ENCODE data around the gene PHLDB2.

Gene PHLDB2

GRCh38 chr3:111948786-111949185, 89.7 kb downstream of the PHLDB2 start:
- Mint-ChIP-seq H3K27ac (no peak overlapping the region), H3K4me1 (no peaks in the 10 kb centered on the region), H3K9me3 (no peaks in the 10 kb centered on the region), H3K4me3 (no peak overlapping the region), H3K36me3 (peaks cover 9% of the 10 kb centered on the region)
- ATAC-seq (no peak), DNase-seq (ENCODE audit: low spot score in 2 of 2) (no peak)

GRCh38 chr3:111949712-111950111, 90.6 kb downstream of the PHLDB2 start:
- Mint-ChIP-seq H3K4me3 (no peak overlapping the region), H3K9me3 (no peaks in the 10 kb centered on the region), H3K27ac (no peak overlapping the region), H3K4me1 (no peaks in the 10 kb centered on the region), H3K36me3 (peaks cover 9% of the 10 kb centered on the region)
- ATAC-seq (no peak), DNase-seq (ENCODE audit: low spot score in 2 of 2) (no peak)

GRCh38 chr3:111951032-111951431, 92.0 kb downstream of the PHLDB2 start:
- Mint-ChIP-seq H3K4me1 (no peaks in the 10 kb centered on the region), H3K27ac (no peak overlapping the region), H3K4me3 (no peak overlapping the region), H3K36me3 (peaks cover 9% of the 10 kb centered on the region), H3K9me3 (no peaks in the 10 kb centered on the region)
- no peak for DNase-seq (ENCODE audit: low spot score in 2 of 2)
- ATAC-seq = no peak

GRCh38 chr3:111952086-111952485, 93.0 kb downstream of the PHLDB2 start:
- Mint-ChIP-seq H3K4me1 (no peaks in the 10 kb centered on the region), H3K9me3 (no peaks in the 10 kb centered on the region), H3K4me3 (no peak overlapping the region), H3K36me3 (peaks cover 9% of the 10 kb centered on the region), H3K27ac (no peak overlapping the region)
- DNase-seq (ENCODE audit: low spot score in 2 of 2) (no peak), ATAC-seq (no peak)

- no peaks in the 10 kb centered on the region for H3K4me1 Mint-ChIP-seq
- no peak for ATAC-seq
- no peaks in the 10 kb centered on the region for H3K9me3 Mint-ChIP-seq
- DNase-seq (ENCODE audit: low spot score in 2 of 2) = no peak
- H3K4me3 Mint-ChIP-seq = no peak overlapping the region
- H3K36me3 Mint-ChIP-seq = peaks cover 9% of the 10 kb centered on the region
- H3K27ac Mint-ChIP-seq = no peak overlapping the region
Measured at GRCh38 chr3:111952866-111953450, 93.9 kb downstream of the PHLDB2 start.

- H3K36me3 Mint-ChIP-seq = peaks cover 5% of the 10 kb centered on the region
- ATAC-seq (no peak), DNase-seq (ENCODE audit: low spot score in 2 of 2) (no peak)
- H3K27ac Mint-ChIP-seq = no peak overlapping the region
- no peak overlapping the region for H3K4me3 Mint-ChIP-seq
- H3K4me1 Mint-ChIP-seq = no peaks in the 10 kb centered on the region
- no peaks in the 10 kb centered on the region for H3K9me3 Mint-ChIP-seq
Measured at GRCh38 chr3:111954228-111954990, 95.3 kb downstream of the PHLDB2 start.

GRCh38 chr3:111955876-111956275, 96.8 kb downstream of the PHLDB2 start:
- Mint-ChIP-seq H3K4me1 (no peaks in the 10 kb centered on the region), H3K27ac (no peak overlapping the region), H3K9me3 (no peaks in the 10 kb centered on the region), H3K4me3 (no peak overlapping the region), H3K36me3 (peaks cover 5% of the 10 kb centered on the region)
- DNase-seq (ENCODE audit: low spot score in 2 of 2) = no peak
- ATAC-seq = no peak

- peaks cover 5% of the 10 kb centered on the region for H3K36me3 Mint-ChIP-seq
- no peaks in the 10 kb centered on the region for H3K4me1 Mint-ChIP-seq
- DNase-seq (ENCODE audit: low spot score in 2 of 2) = no peak
- no peak overlapping the region for H3K4me3 Mint-ChIP-seq
- no peak overlapping the region for H3K27ac Mint-ChIP-seq
- ATAC-seq = no peak
- no peaks in the 10 kb centered on the region for H3K9me3 Mint-ChIP-seq
Measured at GRCh38 chr3:111956449-111956848, 97.4 kb downstream of the PHLDB2 start.

- DNase-seq (ENCODE audit: low spot score in 2 of 2) = no peak
- Mint-ChIP-seq H3K4me1 (no peaks in the 10 kb centered on the region), H3K9me3 (no peaks in the 10 kb centered on the region), H3K27ac (no peak overlapping the region), H3K4me3 (no peak overlapping the region), H3K36me3 (peaks cover 3% of the 10 kb centered on the region)
- no peak for ATAC-seq
Measured at GRCh38 chr3:111956995-111957734, 98.1 kb downstream of the PHLDB2 start.

- Mint-ChIP-seq H3K27ac (no peak overlapping the region), H3K4me3 (no peak overlapping the region), H3K36me3 (no peaks in the 10 kb centered on the region)
Measured at GRCh38 chr3:111961461-111962164, 102.5 kb downstream of the PHLDB2 start.

GRCh38 chr3:111963424-111963823, 104.4 kb downstream of the PHLDB2 start:
- no peak for DNase-seq (ENCODE audit: low spot score in 2 of 2)
- Mint-ChIP-seq H3K27ac (peak overlapping the region; percentile 17), H3K4me1 (peaks cover 6% of the 10 kb centered on the region), H3K4me3 (no peak overlapping the region), H3K36me3 (no peaks in the 10 kb centered on the region), H3K9me3 (no peaks in the 10 kb centered on the region)
- ATAC-seq = peak; percentile 94

More at GRCh38 chr3:111961461-111962164, 102.5 kb downstream of the PHLDB2 start:
- H3K4me1 Mint-ChIP-seq = peaks cover 6% of the 10 kb centered on the region
- DNase-seq (ENCODE audit: low spot score in 2 of 2) (no peak), ATAC-seq (no peak)
- H3K9me3 Mint-ChIP-seq = no peaks in the 10 kb centered on the region

- DNase-seq (ENCODE audit: low spot score in 2 of 2) = no peak
- Mint-ChIP-seq H3K36me3 (no peaks in the 10 kb centered on the region), H3K9me3 (no peaks in the 10 kb centered on the region), H3K4me1 (peaks cover 6% of the 10 kb centered on the region), H3K4me3 (no peak overlapping the region), H3K27ac (peak overlapping the region; percentile 3)
- peak; percentile 72 for ATAC-seq
Measured at GRCh38 chr3:111965484-111965883, 106.4 kb downstream of the PHLDB2 start.

- Mint-ChIP-seq H3K27ac (no peak overlapping the region), H3K4me1 (peaks cover 6% of the 10 kb centered on the region), H3K9me3 (no peaks in the 10 kb centered on the region), H3K36me3 (no peaks in the 10 kb centered on the region), H3K4me3 (no peak overlapping the region)
- DNase-seq (ENCODE audit: low spot score in 2 of 2) = no peak
- no peak for ATAC-seq
Measured at GRCh38 chr3:111967068-111967467, 108.0 kb downstream of the PHLDB2 start.

GRCh38 chr3:111967651-111968274, 108.7 kb downstream of the PHLDB2 start:
- Mint-ChIP-seq H3K36me3 (no peaks in the 10 kb centered on the region), H3K9me3 (no peaks in the 10 kb centered on the region), H3K4me3 (no peak overlapping the region), H3K4me1 (peaks cover 6% of the 10 kb centered on the region), H3K27ac (no peak overlapping the region)
- peak; percentile 81 for ATAC-seq
- DNase-seq (ENCODE audit: low spot score in 2 of 2) = peak; percentile 82 to 89
